ENCODE measurements around the gene CRYZL1.

CRYZL1 gene

DNA sequence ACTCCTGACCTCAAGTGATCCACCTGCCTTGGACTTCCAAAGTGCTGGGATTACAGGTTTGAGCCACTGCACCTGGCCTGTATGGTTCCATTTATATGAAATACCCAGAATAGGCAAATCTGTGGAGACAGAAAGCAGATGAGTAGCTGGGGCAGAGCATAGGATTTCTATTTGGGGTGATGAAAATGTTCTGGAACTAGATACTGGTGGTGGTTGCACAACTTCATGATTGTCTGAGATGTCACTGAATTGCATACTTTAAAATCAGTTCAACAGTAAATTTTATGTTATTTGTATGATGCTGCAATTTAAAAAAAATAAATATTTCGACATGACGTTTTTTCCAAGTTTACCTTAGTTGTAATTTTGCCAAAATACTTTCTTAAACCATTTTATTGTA lies 24.6 kb upstream of the CRYZL1 start:
- Histone ChIP-seq H3K27me3 (no peaks in the 10 kb centered on the region), H3K4me1 (peaks cover 9% of the 10 kb centered on the region; the same call in 1 of the 2 replicates), H3K4me3 (ENCODE audit: low read depth, low read length) (no peak overlapping the region), H3K9me3 (no peaks in the 10 kb centered on the region), H3K36me3 (no peaks in the 10 kb centered on the region)
- DNase-seq: no peak
- no peak for TF ChIP-seq CTCF (IDR thresholded peaks at IDR 0.05; ENCODE audit: low read depth, low read length)

GRCh38 chr21:33664135-33664534 lies 22.6 kb upstream of the CRYZL1 start:
- H3K4me1 ChIP-seq: peaks cover 9% of the 10 kb centered on the region; the same call in 1 of the 2 replicates
- no peaks in the 10 kb centered on the region for H3K36me3 ChIP-seq
- no peak for TF ChIP-seq CTCF (IDR thresholded peaks at IDR 0.05; ENCODE audit: low read depth, low read length)
- H3K4me3 ChIP-seq (ENCODE audit: low read depth, low read length): no peak overlapping the region
- no peak for DNase-seq
- H3K27me3 ChIP-seq: no peaks in the 10 kb centered on the region
- no peaks in the 10 kb centered on the region for H3K9me3 ChIP-seq

DNA sequence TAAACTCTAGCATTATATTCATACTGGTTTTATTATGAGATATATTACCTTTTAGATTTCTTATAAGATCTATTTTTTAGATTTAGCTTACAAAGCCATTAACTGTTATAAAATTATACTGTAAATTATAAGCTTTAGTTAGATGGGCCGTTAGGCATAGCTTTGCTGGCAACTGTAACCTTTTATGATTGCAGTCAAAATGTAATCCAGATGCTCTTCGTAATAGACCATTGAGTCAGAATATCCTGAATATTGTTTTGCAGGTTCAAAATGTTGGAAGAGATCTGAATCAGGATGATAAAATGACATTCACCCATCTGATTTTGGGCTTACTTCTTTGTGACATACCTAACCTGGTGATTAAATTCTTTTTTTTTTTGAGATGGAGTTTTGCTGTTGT lies 21.7 kb upstream of the CRYZL1 start:
- Histone ChIP-seq H3K27me3 (no peaks in the 10 kb centered on the region), H3K4me1 (peaks cover 6% of the 10 kb centered on the region; the same call in 1 of the 2 replicates), H3K9me3 (no peaks in the 10 kb centered on the region), H3K4me3 (ENCODE audit: low read depth, low read length) (no peak overlapping the region), H3K36me3 (no peaks in the 10 kb centered on the region)
- TF ChIP-seq CTCF (IDR thresholded peaks at IDR 0.05; ENCODE audit: low read depth, low read length): no peak
- no peak for DNase-seq

GRCh38 chr21:33662046-33662445 lies 20.5 kb upstream of the CRYZL1 start:
- Histone ChIP-seq H3K27me3 (no peaks in the 10 kb centered on the region), H3K36me3 (no peaks in the 10 kb centered on the region), H3K9me3 (no peaks in the 10 kb centered on the region), H3K4me1 (no peaks in the 10 kb centered on the region), H3K4me3 (ENCODE audit: low read depth, low read length) (no peak overlapping the region)
- no peak for DNase-seq
- TF ChIP-seq CTCF (IDR thresholded peaks at IDR 0.05; ENCODE audit: low read depth, low read length): no peak

- Histone ChIP-seq H3K27me3 (no peaks in the 10 kb centered on the region), H3K9me3 (no peaks in the 10 kb centered on the region), H3K36me3 (no peaks in the 10 kb centered on the region), H3K4me1 (no peaks in the 10 kb centered on the region), H3K4me3 (ENCODE audit: low read depth, low read length) (no peak overlapping the region)
- no peak for TF ChIP-seq CTCF (IDR thresholded peaks at IDR 0.05; ENCODE audit: low read depth, low read length)
- DNase-seq: no peak
Measured at GRCh38 chr21:33661146-33661545, 19.6 kb upstream of the CRYZL1 start.

DNA sequence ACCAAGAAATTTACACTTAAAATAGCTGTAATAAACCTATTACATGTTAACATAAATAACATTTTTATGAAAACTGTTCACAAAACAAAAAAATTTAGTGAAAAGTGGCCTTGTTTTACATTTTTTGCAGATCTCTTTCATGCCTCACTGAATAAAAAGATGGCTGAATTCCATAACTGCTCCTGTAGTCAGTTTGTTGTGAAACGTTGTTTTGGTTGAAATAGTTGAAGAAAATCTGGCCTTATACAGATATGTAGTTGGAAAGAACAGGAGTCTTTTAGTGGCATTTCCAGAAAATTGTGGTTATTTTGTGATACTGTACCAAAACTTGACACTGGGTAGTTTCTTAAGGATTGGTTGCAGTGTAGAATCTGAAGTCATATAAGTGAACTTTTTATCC lies 18.9 kb upstream of the CRYZL1 start:
- TF ChIP-seq CTCF (IDR thresholded peaks at IDR 0.05; ENCODE audit: low read depth, low read length): no peak

More for the DNA sequence above, 18.9 kb upstream of the CRYZL1 start:
- no peak for DNase-seq
- Histone ChIP-seq H3K9me3 (no peaks in the 10 kb centered on the region), H3K36me3 (no peaks in the 10 kb centered on the region), H3K4me3 (ENCODE audit: low read depth, low read length) (no peak overlapping the region), H3K27me3 (no peaks in the 10 kb centered on the region), H3K4me1 (no peaks in the 10 kb centered on the region)

Data from BE2C (cell line).